Measurements from ENCODE around the gene SEMA6A.

The SEMA6A gene

GRCh38 chr5:116423141-116423540, 151.5 kb downstream of the SEMA6A start:
- TF ChIP-seq REST (IDR thresholded peaks at IDR 0.05; ENCODE audit: insufficient replicate concordance, low read depth) (no peak), GABPA (IDR thresholded peaks at IDR 0.05; ENCODE audit: low read depth) (no peak), CTCF (IDR thresholded peaks at IDR 0.05; ENCODE audit: insufficient read depth, low read length) (no peak), POLR2AphosphoS5 (IDR thresholded peaks at IDR 0.05; ENCODE audit: low read depth) (no peak), SPI1 (IDR thresholded peaks at IDR 0.05; ENCODE audit: borderline replicate concordance, low read depth) (no peak)
- Histone ChIP-seq H3K4me3 (replicated peaks; ENCODE audit: insufficient read depth, low read length) (no peak overlapping the region), H3K27me3 (ENCODE audit: insufficient read depth, poor library complexity, severe bottlenecking) (no peaks in the 10 kb centered on the region), H3K27ac (replicated peaks) (no peak overlapping the region)
- no peak for DNase-seq (ENCODE audit: low read depth in 1 of 2, low spot score in 1 of 2)

- H3K27me3 ChIP-seq (ENCODE audit: insufficient read depth, poor library complexity, severe bottlenecking): no peaks in the 10 kb centered on the region
- TF ChIP-seq GABPA (IDR thresholded peaks at IDR 0.05; ENCODE audit: low read depth) (no peak), REST (IDR thresholded peaks at IDR 0.05; ENCODE audit: insufficient replicate concordance, low read depth) (no peak), SPI1 (IDR thresholded peaks at IDR 0.05; ENCODE audit: borderline replicate concordance, low read depth) (no peak), CTCF (IDR thresholded peaks at IDR 0.05; ENCODE audit: insufficient read depth, low read length) (no peak), POLR2AphosphoS5 (IDR thresholded peaks at IDR 0.05; ENCODE audit: low read depth) (no peak)
- no peak for DNase-seq (ENCODE audit: low read depth in 1 of 2, low spot score in 1 of 2)
- H3K4me3 ChIP-seq (replicated peaks; ENCODE audit: insufficient read depth, low read length): no peak overlapping the region
- H3K27ac ChIP-seq (replicated peaks): no peak overlapping the region
Measured at GRCh38 chr5:116421080-116421629, 153.5 kb downstream of the SEMA6A start.

- Histone ChIP-seq H3K27ac (replicated peaks) (no peak overlapping the region), H3K4me3 (replicated peaks; ENCODE audit: insufficient read depth, low read length) (no peak overlapping the region), H3K27me3 (ENCODE audit: insufficient read depth, poor library complexity, severe bottlenecking) (no peaks in the 10 kb centered on the region)
- no peak for DNase-seq (ENCODE audit: low read depth in 1 of 2, low spot score in 1 of 2)
- TF ChIP-seq SPI1 (IDR thresholded peaks at IDR 0.05; ENCODE audit: borderline replicate concordance, low read depth) (no peak), GABPA (IDR thresholded peaks at IDR 0.05; ENCODE audit: low read depth) (no peak), REST (IDR thresholded peaks at IDR 0.05; ENCODE audit: insufficient replicate concordance, low read depth) (no peak), POLR2AphosphoS5 (IDR thresholded peaks at IDR 0.05; ENCODE audit: low read depth) (no peak), CTCF (IDR thresholded peaks at IDR 0.05; ENCODE audit: insufficient read depth, low read length) (no peak)
Measured at GRCh38 chr5:116420540-116420939, 154.1 kb downstream of the SEMA6A start.
